ENCODE data around the gene POGLUT2.

DNA sequence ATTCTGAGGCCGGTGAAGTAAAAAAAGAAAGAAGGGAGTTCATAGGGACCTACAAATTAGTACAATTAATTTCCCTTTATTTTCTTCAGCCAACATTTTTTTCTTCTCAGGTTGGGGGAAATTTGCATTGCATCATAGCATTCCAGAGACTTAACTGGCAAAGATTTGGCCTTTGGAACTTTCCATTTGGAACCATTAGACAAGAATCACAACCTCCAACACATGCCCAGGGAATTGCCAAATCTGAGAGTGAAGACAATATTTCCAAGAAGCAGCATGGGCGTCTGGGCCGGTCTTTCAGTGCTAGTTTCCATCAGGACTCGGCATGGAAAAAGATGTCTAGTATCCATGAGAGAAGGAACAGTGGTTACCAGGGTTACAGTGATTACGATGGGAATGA lies 40.7 kb upstream of the POGLUT2 start:
- TF ChIP-seq, protein P1, sequence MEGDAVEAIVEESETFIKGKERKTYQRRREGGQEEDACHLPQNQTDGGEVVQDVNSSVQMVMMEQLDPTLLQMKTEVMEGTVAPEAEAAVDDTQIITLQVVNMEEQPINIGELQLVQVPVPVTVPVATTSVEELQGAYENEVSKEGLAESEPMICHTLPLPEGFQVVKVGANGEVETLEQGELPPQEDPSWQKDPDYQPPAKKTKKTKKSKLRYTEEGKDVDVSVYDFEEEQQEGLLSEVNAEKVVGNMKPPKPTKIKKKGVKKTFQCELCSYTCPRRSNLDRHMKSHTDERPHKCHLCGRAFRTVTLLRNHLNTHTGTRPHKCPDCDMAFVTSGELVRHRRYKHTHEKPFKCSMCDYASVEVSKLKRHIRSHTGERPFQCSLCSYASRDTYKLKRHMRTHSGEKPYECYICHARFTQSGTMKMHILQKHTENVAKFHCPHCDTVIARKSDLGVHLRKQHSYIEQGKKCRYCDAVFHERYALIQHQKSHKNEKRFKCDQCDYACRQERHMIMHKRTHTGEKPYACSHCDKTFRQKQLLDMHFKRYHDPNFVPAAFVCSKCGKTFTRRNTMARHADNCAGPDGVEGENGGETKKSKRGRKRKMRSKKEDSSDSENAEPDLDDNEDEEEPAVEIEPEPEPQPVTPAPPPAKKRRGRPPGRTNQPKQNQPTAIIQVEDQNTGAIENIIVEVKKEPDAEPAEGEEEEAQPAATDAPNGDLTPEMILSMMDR (IDR thresholded peaks at IDR 0.05): no peak
- no peak for TF ChIP-seq POLR2A (IDR thresholded peaks at IDR 0.05)

Data from body of pancreas (tissue), 4 donors.